Activated naive CD4-positive, alpha-beta T cell treated with anti-CD3 and anti-CD28 coated beads, Interleukin-2, amount 50 U/mL, for 16 hours (primary cell): ENCODE data around the gene C11orf58.

Source experiments
- DNase-seq: peaks from one replicate; pipeline ENCODE4 v3.0.0-alpha.2; 2020

The C11orf58 gene

DNA sequence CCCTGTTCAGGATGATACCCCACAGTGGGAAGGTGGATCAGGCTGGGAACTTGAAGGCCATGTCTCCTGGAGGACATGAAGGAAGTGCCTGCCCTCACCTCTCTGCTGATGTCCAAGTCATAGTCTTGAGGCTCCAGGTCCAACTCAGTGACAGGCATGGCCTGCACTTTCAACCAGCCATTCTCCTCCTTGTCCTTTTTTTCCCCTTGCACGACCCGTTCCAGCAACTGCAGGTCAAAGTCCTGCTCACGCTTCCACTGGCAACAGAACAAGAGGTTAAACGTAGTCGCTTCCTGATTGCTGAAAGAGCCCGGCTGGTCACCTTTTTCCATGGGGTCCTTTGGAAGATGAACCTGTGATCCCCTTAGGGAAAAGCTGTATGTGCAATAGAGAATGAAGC lies 47.7 kb downstream of the C11orf58 start:
- no peak for DNase-seq

DNA sequence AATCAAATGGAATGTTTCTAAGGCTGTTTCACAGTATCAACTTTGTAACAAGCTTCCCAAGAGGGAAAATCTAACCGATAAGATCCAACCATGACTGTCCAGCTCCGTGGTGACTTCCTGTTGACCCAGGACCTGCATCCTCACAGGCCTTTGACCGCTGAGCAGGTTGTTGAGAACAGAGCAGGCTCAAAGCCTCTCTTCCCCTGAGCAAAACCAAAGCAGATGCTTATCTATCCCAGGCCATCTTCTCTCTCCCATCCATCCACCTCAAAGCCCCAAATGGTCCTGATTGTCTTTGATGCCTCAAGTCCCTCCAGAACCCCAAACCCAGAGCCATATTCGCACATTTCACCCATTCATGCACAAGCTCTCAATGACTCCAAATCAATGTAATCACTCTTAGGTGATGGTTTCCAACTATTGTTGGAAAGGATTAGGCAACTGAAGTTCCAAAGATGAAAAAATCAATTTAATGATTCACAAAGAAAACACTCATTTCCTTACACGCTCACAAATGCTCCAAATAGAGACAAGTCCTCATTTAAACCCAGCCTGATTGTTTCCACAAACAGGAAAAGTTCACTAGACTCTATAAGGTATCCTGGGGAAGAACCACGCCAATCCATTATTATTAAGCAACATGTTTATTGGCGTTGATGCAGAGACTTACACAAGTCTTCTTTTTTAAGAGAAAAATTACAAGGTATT lies 48.7 kb downstream of the C11orf58 start:
- no peak for DNase-seq

DNA sequence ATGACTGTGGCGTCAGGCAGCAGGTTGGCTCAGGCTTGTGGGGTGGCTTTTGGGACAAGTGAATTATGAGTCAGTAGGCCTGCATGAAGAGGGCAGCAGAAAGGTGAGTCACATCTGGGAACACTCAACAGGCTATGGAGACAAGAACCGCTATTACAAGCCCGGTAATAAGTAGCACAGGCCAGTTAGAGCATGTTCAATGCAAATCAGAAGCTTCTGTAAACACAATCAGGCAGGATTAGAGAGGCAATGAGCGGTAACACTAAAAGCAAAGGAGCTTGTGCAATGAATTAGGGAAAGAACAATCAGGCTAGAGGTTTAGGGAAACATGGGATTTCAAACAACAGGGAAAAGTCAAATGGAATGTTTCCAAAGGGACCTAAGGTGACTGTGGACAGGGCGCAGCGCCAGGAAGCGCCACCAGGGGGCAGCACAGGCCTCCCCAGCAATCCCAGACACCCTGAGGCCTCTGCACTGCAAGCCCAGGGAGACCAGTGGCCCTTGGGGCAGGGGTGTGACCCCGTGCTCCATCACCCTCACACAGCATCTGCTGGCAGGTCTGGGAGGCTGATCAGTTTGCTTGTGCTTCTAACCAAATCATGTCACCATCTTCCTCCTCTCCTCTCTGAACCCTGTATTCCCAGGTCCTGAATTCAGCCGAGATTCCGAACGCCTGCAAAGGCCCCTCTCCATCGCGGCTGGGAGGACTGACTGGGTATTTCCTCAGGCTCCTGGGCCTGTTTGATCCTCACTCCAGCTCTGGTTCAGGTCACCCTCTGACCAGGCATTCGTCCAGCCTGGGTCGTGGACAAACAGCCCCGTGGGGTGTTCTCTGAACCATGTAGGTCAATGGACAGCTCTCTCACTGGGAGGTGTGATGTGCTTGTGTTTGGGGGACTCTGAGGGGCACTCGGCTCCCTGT lies 50.0 kb downstream of the C11orf58 start:
- peak; percentile 57 for DNase-seq

DNA sequence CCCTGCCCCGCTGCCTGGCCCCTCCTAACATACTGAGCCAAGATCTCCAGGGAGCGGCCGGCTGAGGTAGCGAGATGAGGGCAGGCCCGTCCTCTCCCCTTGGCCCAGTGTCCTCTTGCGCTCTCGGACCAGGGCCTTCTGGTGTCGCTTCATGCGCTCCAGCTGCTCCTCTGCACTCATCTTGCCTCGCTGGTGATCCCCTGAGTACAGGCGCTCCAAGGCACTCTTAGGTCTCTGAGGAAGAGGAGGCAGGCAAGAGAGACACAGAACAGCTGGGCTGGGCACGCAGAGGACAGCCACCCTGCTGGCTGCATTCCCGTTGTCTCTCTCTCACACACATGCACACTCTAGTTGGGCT lies 50.6 kb downstream of the C11orf58 start:
- no peak for DNase-seq

DNA sequence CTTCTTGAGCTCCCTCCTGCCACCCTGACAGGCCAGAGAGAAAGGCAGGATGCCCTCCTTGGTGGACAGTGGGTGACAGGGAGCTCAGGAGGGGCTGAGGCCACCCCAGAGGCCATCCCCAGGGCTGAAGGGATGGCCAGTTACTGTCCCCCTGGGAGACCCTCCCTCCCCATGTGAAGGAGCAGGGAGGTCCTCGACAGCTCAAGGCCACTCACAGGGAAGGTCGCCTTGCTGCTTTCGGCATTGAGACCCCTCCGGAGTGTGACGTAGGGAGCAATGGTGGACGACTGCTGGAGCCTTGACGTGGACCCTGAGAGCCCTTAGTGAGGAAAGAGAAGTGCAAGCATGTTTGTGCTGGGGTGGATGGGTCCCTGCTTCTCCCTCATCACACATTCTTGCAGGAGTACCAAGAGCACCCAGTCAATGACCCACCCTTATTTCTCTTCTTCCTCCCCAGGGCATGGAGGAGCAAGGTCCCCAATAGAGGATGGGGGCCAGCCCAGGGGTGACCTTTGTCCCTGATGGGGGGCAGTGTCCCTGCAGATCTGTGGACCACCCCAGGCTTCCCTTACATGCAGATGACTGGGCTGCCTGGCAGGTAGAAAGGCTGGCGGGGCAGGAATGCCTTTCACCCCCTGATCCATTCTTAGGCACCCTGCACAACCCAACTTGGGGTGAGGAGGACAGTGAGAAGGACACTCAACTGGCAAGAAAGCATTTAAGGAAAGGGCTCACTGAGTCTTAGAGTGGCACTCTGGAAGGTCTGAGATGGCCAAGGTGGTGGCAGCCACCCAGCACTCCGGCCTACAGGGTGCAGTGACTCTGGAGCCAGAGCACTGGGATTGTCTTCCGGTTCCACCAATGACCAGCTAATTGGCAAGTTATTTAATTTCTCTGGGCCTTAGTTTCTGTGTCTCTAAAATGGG lies 51.4 kb downstream of the C11orf58 start:
- no peak for DNase-seq

DNA sequence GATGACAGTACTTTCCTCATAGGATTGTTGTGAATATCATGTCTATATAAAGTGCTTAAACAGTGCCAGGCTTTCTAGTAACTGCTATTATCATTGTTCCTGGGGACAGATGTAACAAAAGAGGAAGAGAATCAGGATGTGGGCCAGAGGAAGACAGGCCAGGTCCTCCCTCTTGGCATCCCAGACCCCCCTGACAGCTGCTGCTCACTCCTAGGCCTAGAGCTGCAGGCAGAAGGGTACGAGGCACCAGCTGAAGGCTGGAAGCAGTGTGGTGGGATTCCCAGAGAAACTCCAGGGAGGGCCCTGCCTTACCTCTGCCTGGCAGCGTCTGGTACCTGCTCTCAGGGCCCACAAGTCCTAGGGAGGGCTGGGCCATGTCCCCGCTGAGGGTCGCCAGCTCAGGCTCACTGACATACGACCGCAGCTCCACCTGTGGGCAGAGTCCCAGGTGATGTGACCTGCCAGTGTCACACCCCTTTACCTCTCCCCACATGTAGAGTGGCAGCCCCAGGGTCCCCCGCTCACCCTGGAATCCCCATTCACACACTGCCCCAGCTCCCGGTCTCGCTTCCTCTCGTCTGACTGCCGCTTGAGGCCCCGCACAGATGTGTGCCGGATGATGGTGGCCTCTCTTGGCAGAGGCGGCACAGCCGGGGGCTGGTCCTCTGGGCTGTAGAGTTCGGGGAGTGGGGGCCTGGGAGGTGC lies 52.2 kb downstream of the C11orf58 start:
- no peak for DNase-seq

DNA sequence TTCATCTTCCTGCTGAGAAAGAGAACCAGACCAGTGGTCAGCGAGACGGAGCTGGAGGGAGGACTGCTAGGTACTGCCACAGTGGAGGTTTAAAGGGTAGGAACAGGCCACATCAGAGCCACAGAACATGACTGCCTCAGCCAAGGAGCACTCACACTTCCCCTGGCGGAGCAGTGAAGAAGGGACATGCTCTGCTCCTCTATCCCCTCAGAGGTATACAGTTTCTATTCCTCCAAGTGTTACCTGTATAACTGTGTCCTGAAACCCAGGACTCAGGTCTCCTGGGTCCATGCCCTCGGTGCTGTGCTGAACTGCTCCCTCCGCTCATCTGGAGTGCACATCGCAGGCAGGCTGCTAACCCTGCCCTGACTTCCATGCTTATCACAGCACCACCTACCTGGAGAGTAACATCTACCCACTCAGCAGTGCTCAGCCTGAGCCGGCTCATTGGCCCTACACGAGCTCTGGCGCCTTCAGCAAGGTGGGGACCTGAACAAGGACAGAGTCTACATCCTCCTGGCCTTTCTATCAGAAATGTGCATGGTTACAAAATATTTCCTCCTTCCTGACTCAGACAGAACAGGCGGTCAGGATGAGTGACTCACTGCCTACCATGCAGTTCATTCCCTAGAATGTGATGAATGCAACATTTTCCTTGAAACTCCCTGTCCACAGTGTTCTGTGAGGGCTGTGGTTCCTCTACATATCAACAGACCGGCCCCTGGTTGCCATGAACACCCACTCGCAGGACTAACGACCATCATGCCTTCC lies 52.9 kb downstream of the C11orf58 start:
- DNase-seq = no peak

DNA sequence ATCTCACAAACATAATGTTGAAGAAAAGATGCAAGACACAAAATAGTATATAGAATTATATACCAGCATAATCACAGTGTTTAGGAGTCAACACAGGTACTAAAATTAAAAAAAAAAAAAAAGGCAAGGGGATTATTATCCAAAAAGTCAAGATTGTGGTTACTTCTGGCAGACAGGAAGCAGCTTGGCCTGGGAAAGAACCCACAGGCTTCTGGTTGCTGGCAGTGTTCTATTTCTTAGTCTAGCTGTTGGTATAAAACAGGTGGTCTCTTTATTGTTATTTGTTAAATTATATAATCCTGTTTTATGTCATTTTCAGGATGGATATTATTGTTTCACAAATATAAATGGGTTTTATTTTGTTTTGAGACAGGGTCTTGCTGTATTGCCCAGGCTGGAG lies 54.0 kb downstream of the C11orf58 start:
- no peak for DNase-seq

DNA sequence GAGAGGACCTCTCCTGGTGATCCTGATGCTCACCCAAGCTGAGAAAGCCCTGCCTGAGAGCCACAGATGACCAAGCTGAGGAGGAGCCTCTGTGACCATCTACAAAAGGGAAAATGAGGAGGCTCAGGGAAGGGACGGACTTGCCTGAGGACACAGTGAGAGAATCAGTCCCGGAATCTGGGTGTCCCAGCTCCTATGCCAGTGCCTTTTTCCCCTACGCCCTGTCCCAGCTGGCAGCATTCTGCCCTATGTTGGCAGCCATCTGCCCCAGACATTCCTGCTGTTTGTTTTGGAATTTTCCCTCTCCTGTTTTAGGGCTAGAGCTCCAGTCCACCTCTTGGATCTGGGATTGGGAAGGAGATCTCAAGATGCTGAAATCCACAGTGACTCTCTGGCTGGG lies 54.6 kb downstream of the C11orf58 start:
- no peak for DNase-seq

DNA sequence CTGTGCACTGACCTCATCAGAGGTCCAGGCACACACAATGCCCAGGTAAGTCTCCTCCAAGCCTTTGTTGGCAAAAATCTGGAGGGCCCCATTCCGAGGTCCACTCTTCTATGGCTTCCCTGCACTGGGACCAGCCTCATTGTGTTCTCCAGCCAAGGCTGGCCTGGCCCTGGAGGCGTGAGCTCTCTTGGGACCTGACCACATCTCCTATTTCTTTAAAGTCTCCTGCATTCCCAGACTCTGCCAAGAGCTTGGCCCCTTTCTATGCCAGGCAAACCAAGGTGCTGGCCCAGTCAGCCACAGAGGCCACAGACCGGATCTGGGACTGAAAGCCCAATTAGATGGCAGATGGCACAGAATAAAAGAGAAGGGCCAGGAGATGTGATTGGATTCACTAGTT lies 55.1 kb downstream of the C11orf58 start:
- no peak for DNase-seq

DNA sequence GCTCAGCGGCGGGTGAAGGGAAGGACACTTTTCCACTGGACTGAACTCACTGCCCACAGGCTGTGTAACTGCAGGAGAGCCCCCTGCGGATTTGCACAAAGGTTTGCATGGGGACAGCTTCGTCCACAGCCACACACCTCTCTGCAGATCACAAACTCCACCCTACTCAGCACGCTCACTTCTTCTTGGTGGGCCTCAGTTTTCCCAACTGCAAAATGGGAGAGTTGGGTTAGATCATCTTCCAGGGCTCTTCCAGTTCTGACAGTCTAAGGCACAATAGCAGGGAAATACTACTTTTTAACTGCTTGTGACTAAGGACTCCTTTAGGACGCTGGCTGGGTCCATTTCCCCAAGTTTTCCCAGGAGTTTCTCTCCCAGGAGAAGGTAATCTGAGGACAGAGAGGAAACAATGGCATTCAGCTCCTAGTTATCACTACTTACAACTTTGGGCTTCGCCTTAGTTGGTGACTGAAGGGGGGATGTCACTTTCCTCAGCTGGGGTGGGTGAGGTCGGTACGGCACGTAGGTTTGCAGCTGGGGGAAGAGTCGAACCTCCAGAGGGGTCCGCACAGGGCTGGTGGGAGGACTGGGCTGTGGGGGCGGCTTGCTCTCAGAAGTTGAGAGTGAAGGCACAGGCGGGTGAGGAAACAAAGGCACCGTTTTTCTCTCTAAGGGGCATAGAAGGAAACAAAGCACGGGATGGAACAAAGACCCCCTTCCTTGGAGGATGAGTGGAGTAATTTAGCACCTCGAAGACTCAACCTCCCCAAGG lies 55.8 kb downstream of the C11orf58 start:
- no peak for DNase-seq

DNA sequence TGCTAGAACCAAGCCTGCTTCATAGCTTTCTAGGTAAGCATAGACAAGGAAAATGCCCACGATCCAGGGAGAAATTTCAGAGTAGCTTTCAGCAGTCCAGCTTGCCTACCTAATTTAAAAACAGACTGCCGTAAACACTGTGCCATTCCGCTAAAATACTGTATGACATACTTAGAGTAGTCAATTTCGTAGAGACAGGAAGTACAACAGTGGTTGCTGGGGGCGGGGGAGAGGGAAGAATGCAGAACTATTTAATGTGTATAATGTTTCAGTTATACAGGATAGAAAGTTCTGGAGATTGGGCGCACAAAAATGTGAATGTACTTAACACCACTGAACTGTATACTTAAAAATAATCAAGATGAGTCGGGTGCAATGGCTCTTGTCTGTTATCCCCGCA lies 56.7 kb downstream of the C11orf58 start:
- DNase-seq = no peak

DNA sequence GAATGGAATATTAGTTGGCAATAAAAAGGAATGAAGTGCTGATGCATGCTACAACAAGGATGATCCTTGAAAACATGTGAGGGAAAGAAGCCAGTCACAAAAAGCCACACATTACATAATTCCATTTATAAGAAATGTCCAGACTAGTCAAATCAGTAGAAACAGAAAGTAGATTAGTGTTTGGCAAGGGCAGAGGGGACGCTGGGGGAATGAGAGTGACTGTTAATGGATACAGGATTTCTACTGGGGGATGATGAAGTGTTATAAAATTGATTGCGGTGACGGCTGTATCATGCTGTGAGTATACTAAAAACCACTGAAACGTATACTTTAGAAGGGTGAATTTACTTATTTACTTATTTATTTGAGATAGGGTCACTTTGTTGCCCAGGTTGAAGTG lies 57.9 kb downstream of the C11orf58 start:
- no peak for DNase-seq

DNA sequence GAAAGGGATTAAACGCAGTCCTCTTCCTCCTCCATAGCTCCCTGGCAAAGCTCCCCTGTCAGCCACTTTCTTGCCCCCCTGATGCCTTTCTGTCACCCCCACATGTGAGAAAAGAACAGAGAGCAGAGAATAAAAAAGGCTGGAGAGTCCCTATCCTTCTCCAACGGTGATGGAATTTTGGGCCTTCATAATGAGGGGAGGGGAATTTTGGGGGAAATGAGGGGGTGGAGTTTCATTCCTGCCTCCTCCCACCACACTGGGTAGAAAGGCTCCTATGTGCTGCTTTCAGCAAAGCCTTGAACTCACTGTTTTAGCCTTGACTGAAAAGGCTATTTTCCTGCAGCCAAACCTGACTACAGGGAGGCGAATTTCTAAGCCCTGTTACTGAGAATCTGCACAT lies 59.3 kb downstream of the C11orf58 start:
- DNase-seq = no peak

DNA sequence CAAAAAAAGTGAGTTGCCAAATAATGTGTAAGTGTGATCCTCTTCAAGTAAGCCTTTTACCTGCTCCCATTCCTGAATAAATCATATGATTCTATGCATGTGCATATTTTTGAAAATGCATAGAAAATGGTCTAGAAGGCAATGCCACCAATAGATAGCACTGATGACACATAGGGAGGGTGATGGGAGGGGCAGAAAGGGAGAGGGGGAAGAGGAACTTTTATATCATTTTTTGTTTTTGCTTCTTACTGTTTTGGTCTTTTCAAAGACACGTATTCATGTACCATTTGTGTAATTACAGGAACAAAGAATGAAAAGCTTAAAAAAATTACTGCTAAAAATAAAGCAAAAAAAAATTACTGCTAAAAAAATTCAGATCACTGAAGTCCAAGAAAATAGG lies 60.8 kb downstream of the C11orf58 start:
- DNase-seq = no peak

DNA sequence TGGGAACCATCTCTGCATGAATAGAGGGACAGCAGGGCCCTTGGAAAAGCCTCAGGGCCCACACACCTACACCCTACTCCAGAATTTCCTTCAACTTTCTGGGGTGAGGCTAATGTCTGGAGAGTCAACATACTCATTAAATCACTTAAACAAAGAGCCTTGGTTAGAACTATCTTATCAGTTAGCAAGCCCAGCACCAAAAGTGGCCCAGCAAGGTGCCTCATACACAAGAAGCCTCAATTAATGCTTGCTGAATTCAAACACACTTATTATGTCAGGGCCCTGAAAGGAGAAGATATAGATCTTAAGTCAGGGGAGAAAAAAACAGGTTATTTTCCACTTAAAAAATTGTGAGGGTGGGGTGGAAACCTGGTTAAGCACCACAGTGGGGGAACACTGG lies 61.4 kb downstream of the C11orf58 start:
- DNase-seq = no peak

DNA sequence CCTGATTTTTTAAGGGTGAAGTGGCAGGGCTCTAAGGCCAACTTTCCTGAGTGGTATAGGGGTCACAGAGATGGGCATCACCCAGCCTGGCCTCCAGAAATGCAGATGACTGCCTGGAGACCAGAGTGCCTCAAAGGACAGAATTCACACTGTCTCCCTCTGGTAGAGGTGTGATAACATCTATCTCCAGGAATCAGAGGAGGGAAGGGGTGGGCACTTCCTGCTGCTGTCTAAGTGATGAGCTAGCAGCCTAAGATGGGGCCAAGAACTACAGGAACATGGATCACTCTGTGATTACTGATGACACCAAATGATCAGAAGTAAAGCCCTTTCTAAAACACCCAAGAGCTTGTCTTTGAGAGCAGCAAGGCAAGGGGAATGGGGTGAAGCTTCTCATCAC lies 61.9 kb downstream of the C11orf58 start:
- no peak for DNase-seq

DNA sequence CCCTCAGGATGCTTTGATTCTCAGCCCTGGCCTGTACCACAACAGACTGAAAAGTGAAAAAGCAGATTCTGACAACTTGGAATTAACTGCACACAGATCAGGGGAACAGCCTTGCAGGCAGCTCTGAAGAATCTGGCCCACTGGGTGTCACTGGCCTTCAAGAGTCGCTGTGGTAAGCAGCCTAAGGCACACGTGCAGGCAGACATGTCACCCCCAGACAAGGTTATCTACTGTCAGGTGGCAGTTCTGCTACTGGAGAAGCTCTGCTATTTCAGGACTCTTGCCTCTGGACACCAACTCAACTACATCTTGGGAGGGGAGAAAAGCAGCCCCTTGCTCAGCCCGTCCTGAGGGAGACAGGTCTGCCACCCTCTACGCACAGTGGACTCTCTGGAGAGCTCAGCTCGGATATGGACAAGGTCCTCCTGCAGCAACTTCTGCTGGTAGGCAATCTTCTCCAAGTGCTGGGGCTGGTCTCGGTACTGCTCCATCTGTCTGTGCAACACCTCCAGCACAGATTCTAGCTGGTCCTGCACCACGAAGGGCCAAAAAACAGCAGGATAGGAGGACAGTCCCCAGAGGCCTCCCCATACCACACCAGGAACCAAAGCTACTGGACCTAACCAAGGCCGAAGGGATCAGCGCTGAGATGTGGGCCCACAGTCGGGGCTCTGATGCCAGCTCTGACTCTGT lies 63.0 kb downstream of the C11orf58 start:
- no peak for DNase-seq

DNA sequence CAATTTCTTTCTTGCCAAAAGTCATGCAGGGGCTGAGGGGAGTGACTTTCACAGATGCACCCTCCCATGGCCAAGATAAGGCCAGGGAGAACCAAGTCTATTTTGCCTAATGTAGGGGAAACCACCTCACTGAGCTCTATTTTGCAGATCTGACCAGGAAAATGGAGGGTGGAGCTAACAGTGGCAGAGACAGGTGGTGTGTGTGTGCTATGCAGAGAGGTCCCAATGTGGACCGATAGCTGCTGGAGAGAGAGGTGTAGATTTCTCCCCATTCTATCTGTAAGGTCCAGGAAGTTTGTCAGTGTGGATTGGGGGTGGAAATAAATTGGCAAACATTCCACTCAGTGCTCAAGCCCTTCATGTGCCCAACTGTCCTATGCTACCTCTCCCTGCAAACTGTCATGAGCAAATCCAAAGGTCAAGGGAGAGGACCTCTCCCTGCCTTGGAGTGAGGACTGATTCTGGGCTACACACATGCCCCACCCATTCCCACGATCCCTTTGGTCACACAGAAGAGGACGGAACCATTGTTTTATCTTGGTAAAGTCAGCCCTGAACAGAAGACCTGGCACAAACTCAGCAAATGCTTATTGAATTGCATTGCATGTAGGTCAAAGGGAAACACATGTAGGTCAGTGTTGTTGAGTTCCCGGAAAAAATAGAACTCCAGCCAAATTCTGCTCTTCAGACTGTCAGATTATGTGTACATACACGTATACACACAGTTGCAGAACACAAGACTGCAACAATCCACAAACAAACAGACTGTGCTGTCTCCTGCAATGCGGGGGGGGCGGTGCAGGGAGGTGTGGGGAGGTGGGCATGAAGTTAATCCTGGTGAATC lies 65.9 kb downstream of the C11orf58 start:
- no peak for DNase-seq
